Measurements from ENCODE around the gene MEI1. TPM values are rescaled to one million over a fixed set of nuclear protein-coding genes. Genes with fewer than 3 reads are reported as not detected.
A peak's percentile ranks its signal among the peaks of the same experiment; 100 is the strongest.

The MEI1 gene
- total RNA-seq, 4 donors from 2014 or later, result under 0.01 to 1.8 (median 0.44) TPM; not detected in 1

DNA sequence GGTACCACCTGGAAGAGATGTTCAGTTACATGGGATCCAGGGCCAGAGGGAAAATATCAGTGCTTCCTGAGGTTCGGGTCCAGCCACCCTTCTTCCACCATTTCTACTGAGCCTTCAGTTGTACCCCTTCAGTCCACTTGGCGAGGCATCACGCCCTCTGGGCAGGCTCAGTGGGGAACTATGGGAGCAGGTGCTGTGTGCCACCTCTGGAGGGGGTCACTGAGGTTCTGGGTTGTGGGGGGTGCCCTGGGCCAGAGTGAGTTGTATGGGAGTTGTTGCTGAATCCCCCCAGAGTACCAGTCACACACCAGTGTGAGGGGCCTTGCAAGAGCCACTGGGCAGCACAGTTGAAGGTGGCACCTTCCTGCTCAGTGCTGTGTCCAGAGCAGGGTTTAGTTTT is 130.9 kb downstream of the MEI1 start:
- no peak overlapping the region for H3K4me3 ChIP-seq
- no peaks in the 10 kb centered on the region for H3K36me3 ChIP-seq
- H3K27ac ChIP-seq, result no peak overlapping the region
- 98 to 100% methylated on average over 3 of the region's 3 CpGs for WGBS, 2 donors
- H3K27me3 ChIP-seq, result no peaks in the 10 kb centered on the region
- DNase-seq (ENCODE audit: low spot score in 2 of 2), result no peak
- no peaks in the 10 kb centered on the region for H3K9me3 ChIP-seq
- peaks cover 0 to 51% (median 23%) of the 10 kb centered on the region in 4 donors for H3K4me1 ChIP-seq
- TF ChIP-seq POLR2A (IDR thresholded peaks at IDR 0.05), result no peak
- no peak for TF ChIP-seq EP300 (IDR thresholded peaks at IDR 0.05)
- TF ChIP-seq, protein P1, sequence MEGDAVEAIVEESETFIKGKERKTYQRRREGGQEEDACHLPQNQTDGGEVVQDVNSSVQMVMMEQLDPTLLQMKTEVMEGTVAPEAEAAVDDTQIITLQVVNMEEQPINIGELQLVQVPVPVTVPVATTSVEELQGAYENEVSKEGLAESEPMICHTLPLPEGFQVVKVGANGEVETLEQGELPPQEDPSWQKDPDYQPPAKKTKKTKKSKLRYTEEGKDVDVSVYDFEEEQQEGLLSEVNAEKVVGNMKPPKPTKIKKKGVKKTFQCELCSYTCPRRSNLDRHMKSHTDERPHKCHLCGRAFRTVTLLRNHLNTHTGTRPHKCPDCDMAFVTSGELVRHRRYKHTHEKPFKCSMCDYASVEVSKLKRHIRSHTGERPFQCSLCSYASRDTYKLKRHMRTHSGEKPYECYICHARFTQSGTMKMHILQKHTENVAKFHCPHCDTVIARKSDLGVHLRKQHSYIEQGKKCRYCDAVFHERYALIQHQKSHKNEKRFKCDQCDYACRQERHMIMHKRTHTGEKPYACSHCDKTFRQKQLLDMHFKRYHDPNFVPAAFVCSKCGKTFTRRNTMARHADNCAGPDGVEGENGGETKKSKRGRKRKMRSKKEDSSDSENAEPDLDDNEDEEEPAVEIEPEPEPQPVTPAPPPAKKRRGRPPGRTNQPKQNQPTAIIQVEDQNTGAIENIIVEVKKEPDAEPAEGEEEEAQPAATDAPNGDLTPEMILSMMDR (IDR thresholded peaks at IDR 0.05), result no peak

DNA sequence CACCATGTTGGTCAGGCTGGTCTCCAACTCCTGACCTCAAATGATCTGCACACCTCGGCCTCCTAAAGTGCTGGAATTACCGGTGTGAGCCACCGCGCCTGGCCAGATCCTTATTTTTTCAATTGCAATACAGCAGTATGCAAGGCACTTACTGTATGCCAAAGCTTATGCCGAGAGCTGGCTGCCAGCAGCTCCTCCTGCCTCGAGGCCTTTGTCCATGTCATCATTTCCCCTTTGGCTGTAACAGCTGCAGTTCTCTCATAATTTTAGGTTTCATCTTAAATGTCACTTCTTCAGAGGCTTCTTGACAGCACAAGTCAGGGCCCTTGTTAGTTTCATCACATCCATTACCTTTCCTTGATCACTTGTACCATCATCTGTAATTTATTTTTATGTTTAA is 132.1 kb downstream of the MEI1 start:
- no peak for DNase-seq (ENCODE audit: low spot score in 2 of 2)
- 61 to 65% methylated on average over 6 of the region's 6 CpGs for WGBS, 2 donors

DNA sequence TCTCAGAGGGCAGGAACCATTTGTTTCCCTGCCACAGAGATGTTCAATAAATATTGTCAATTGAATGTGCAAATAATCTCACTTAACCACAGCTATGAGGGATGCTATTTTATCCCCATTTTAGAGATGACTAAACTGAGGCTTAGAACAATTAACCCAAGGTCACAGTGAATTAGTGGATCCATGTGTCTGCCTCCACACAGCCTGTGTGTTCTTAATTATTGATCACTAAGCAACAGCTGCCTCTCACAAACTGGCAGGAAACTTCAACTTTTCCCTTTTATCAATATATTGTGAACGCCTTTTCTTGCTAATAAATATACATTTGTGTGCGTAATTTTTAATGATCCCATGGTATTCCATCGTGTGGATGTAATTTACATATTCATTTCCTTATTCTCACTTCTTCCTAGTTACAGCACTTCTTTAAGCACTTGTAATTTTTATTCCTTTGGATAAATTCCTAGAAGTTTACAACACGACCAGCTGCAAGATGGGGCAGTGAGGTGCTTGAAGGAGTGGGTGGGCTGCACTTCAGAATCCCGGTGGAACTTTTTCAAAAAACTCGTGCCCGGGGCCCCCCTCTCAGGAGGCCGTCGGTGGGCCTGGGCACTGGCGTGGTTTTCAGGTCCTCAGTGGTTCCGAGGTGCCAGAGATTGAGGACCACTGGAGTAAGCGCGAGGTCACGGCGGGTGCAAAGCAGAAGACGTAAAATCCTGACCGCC is 132.7 kb downstream of the MEI1 start:
- Histone ChIP-seq H3K9me3 (no peaks in the 10 kb centered on the region), H3K27me3 (no peaks in the 10 kb centered on the region), H3K4me1 (peaks cover 0 to 51% (median 16%) of the 10 kb centered on the region in 4 donors), H3K36me3 (peaks cover 0 to 17% (median 0%) of the 10 kb centered on the region in 3 donors), H3K4me3 (peak overlapping the region; percentile 54 to 99 (median 88)), H3K27ac (peak overlapping the region; percentile 96 to 100 (median 98))
- WGBS, 2 donors, result 10 to 11% methylated on average over 17 of the region's 17 CpGs
- no peak for DNase-seq (ENCODE audit: low spot score in 2 of 2)
- no peak for TF ChIP-seq EP300 (IDR thresholded peaks at IDR 0.05)

More for the DNA sequence above, 132.1 kb downstream of the MEI1 start:
- H3K4me1 ChIP-seq, result peaks cover 0 to 51% (median 19%) of the 10 kb centered on the region in 4 donors
- TF ChIP-seq EP300 (IDR thresholded peaks at IDR 0.05), result no peak
- TF ChIP-seq, protein P1 (IDR thresholded peaks at IDR 0.05), result no peak
- no peak for TF ChIP-seq POLR2A (IDR thresholded peaks at IDR 0.05)
- H3K9me3 ChIP-seq, result no peaks in the 10 kb centered on the region
- H3K27ac ChIP-seq, result peak overlapping the region; percentile 96 to 100 (median 98)
- H3K36me3 ChIP-seq, result peaks cover 0 to 11% (median 0%) of the 10 kb centered on the region in 3 donors
- no peaks in the 10 kb centered on the region for H3K27me3 ChIP-seq
- no peak overlapping the region for H3K4me3 ChIP-seq

DNA sequence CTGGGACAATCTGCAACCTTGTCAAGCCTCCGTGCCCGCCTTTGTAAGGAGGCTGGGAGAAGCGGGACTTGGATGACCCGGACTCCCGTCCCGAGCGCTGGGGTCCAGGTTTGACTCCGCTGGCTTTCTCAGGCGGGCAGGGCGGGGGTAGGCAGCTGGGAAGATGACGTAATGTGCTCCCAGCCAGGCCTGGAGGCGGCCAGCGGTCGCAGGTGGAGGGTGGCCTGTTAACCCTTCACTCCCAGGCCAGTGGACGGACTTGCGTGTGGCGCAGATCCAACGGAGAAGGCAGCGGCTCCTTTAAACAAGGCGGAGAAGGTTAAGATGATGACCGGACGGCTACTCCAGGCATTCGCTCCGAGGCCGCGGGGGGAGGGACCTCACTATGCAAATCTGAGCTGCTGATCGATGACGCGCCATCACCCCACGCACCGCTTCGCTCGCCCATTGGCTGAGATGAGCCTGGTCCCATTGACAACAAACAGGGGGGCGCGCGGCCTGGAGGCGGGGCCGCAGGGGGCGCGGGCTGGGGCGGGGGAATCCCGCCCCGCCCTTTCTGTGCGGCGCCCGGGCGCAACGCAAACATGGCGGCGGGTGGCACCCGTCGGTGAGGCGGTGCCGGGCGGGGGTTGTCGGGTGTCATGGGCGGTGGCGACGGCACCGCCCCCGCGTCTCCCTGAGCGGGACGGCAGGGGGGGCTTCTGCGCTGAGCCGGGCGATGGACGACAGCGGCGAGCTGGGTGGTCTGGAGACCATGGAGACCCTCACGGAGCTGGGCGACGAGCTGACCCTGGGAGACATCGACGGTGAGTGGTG is 133.5 kb downstream of the MEI1 start, which contains the start of gene SREBF2:
Gene SREBF2, plus strand, starts transcription at position 553 of the 816 bp plus-strand sequence. Its CDS starts 166 bp downstream, at position 719.
- Histone ChIP-seq H3K4me1 (peaks cover 0 to 51% (median 11%) of the 10 kb centered on the region in 4 donors), H3K9me3 (no peaks in the 10 kb centered on the region), H3K36me3 (peaks cover 0 to 19% (median 0%) of the 10 kb centered on the region in 3 donors), H3K27me3 (no peaks in the 10 kb centered on the region), H3K4me3 (peak within 1 kb of the TSS; percentile 69 to 99 (median 88)), H3K27ac (peak within 1 kb of the TSS; percentile 96 to 100 (median 98))
- WGBS, 2 donors, result 0% methylated on average over 28 to 41 of the region's 75 CpGs
- DNase-seq (ENCODE audit: low spot score in 2 of 2), result peak; percentile 99 to 100
- TF ChIP-seq, protein P1 (IDR thresholded peaks at IDR 0.05), result no peak
- TF ChIP-seq EP300 (IDR thresholded peaks at IDR 0.05), result peak; percentile 92 to 98
- TF ChIP-seq POLR2A (IDR thresholded peaks at IDR 0.05), result peak; percentile 57 to 93

DNA sequence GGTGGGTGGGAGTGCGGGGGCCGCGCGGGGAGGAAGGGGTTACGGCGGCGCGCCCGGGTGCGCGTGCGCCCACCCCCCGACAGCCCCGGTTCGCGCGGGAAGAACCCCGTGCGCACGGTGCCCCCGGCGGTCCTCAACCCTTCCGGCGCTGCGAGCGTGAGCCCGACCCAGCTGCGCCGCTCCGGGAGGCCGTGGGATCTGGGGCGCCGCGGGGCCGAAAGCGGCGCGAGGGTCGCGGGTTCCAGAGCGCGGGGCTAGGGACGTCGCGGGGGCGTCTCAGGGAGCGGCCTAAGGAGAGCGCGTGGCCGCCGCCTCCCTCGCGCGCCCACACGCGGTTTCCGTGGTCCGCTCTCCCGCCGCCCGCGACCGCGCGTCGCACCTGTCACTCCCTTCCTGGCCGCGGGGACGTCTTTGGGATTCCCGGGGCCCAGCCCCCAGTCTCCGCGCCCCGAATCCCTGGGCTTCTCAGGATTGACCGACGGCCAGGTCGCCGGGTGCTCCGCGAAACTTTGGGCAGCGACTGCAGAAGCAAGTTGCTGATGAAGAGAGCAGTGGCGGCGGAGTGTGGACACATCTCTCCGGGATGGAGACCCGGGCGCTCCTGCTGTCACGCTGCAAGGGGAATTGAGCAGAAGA is 134.2 kb downstream of the MEI1 start:
- H3K4me1 ChIP-seq, result peaks cover 0 to 58% (median 18%) of the 10 kb centered on the region in 4 donors
- peak overlapping the region; percentile 69 to 99 (median 88) for H3K4me3 ChIP-seq
- no peaks in the 10 kb centered on the region for H3K27me3 ChIP-seq
- no peaks in the 10 kb centered on the region for H3K9me3 ChIP-seq
- H3K27ac ChIP-seq, result peak overlapping the region; percentile 92 to 100 (median 98)
- WGBS, 2 donors, result 0 to 1% methylated on average over 12 to 28 of the region's 86 CpGs
- TF ChIP-seq EP300 (IDR thresholded peaks at IDR 0.05), result peak in 1 of 2 donors; percentile 27
- TF ChIP-seq POLR2A (IDR thresholded peaks at IDR 0.05), result no peak
- TF ChIP-seq, protein P1 (IDR thresholded peaks at IDR 0.05), result peak in 1 of 5 experiments; percentile 28
- DNase-seq (ENCODE audit: low spot score in 2 of 2), result peak; percentile 33 to 44
- H3K36me3 ChIP-seq, result peaks cover 0 to 19% (median 0%) of the 10 kb centered on the region in 3 donors
